Measurements from ENCODE around the gene DHRSX.
"Not testable (repeated sequence)": the region's sequence is repeated elsewhere in the genome, so short reads cannot be mapped to it uniquely, and the experiment has no call there.

The DHRSX gene

DNA sequence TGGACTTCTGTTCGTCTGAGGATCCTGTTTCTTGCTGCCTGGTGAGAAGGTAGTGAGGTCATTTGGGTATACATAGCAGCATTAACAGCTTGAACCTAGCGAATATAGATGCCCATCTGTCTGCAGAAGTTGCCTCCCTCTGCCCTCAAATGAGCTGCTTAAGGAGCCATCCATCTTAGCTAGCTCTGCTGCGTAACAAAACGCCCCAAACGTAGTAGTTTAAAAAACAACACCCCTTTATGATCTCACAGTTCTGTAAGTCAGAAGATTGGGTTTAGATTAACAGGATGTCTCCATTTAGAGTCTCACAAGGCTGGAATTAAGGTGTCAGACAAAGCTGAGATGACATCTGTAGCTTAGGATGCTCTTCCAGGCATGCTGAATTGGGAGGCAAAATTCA is 185.3 kb downstream of the DHRSX start:
- H3K4me3 ChIP-seq (ENCODE audit: low read depth, low read length): no peak overlapping the region
- TF ChIP-seq, protein P1, sequence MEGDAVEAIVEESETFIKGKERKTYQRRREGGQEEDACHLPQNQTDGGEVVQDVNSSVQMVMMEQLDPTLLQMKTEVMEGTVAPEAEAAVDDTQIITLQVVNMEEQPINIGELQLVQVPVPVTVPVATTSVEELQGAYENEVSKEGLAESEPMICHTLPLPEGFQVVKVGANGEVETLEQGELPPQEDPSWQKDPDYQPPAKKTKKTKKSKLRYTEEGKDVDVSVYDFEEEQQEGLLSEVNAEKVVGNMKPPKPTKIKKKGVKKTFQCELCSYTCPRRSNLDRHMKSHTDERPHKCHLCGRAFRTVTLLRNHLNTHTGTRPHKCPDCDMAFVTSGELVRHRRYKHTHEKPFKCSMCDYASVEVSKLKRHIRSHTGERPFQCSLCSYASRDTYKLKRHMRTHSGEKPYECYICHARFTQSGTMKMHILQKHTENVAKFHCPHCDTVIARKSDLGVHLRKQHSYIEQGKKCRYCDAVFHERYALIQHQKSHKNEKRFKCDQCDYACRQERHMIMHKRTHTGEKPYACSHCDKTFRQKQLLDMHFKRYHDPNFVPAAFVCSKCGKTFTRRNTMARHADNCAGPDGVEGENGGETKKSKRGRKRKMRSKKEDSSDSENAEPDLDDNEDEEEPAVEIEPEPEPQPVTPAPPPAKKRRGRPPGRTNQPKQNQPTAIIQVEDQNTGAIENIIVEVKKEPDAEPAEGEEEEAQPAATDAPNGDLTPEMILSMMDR (IDR thresholded peaks at IDR 0.05; ENCODE audit: borderline replicate concordance, insufficient read depth, low read depth, low read length): no peak

DNA sequence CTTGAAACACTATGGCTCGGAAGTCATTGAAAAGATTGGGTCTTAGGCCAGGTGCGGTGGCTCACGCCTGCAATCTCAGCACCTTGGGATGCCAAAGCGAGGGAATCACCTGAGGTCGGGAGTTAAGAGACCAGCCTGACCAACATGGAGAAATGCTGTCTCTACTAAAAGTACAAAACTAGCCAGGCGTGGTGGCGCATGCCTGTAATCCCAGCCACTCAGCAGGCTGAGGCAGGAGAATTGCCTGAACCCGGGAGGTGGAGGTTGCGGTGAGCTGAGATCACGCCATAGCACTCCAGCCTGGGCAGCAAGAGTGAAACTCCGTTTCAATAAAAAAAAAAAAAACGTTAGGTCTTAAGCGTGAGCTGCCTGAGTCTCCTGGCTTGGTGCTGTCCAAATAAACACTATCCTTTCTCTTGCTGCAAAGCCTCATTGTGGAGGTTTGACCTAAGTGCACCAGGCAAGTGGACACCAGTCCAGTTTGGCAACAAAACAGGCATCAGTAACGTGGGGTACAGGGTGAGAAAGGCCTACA is 185.9 kb downstream of the DHRSX start:
- H3K4me3 ChIP-seq (ENCODE audit: low read depth, low read length): no peak overlapping the region
- TF ChIP-seq, protein P1 (IDR thresholded peaks at IDR 0.05; ENCODE audit: borderline replicate concordance, insufficient read depth, low read depth, low read length): no peak

DNA sequence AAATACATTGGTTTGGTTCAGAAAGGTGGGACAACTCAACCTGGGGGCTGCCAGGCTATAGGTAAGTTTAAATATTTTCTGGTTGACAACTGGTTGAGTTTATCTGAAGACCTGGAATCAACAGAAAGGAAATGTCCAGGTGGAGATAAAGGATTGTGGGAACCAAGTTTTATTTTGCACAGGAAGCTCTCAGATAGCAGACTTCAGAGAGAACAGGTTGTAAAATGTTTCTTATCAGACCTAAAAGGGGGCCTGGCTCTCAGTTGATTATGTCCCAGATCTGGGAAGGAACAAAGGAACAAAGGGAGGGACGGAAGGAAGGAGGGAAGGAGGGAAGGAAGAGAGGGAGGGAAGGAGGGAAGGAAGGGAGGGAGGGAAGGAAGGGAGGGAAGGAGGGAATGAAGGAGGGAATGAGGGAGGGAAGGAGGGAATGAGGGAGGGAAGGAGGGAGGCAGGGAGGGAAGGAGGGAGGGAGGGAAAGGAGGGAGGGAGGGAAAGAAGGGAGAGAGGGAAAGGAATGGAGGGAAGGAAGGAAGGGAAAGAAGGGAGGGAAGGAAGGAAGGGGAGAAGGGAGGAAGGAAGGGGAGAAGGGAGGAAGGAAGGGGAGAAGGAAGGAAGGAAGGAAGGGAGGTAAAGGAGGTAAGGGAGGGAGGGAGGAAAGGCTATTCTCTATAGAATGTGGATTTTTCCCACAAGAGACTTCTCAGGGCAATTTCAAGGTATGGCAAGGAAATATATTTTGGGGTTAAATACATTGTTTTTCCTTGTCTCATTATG is 186.7 kb downstream of the DHRSX start:
- TF ChIP-seq, protein P1 (IDR thresholded peaks at IDR 0.05; ENCODE audit: borderline replicate concordance, insufficient read depth, low read depth, low read length): no peak
- H3K4me3 ChIP-seq (ENCODE audit: low read depth, low read length): no peak overlapping the region

DNA sequence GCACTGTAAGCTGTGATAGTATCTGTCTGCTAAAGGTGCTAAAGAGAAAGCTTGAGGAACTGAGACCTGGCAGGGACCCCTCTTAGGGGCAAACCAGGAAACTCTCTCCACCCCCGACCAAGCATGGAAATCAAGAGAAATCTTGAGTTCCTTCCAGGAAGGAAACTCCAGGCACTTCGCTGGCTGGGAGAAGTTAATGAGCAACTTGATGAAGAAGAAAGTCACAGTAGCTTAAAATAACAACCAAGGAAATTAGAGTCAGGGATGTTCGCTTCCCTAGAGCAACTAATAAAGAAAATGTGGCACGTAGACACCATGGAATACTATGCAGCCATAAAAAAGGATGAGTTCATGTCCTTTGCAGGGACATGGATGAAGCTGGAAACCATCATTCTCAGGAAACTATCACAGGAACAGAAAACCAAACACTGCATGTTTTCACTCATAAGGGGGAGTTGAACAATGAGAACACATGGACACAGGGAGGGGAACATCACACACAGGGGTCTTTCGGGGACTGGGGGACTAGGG is 188.7 kb downstream of the DHRSX start:
- H3K4me3 ChIP-seq (ENCODE audit: low read depth, low read length): not testable (repeated sequence)

DNA sequence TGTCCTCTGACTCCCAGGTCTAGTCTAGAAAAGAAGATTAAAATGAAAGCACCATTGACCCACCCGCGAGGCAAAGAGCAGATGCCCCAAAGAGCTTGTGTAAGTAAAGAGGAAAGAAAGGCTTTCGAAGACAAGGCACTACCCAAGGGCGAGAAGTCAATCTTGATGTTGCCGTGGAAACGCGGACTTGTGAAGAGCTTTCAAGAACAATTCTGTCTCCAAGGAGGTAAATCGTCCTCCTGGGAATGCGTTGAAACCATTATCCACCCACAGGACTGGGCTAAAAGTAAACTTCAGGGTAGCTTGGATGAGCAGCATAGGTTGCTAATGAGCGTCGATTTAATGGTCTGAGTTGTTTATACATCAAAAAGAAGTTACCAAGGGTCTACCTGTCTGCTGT is 189.3 kb downstream of the DHRSX start:
- TF ChIP-seq, protein P1 (IDR thresholded peaks at IDR 0.05; ENCODE audit: borderline replicate concordance, insufficient read depth, low read depth, low read length): no peak
- H3K4me3 ChIP-seq (ENCODE audit: low read depth, low read length): no peak overlapping the region

DNA sequence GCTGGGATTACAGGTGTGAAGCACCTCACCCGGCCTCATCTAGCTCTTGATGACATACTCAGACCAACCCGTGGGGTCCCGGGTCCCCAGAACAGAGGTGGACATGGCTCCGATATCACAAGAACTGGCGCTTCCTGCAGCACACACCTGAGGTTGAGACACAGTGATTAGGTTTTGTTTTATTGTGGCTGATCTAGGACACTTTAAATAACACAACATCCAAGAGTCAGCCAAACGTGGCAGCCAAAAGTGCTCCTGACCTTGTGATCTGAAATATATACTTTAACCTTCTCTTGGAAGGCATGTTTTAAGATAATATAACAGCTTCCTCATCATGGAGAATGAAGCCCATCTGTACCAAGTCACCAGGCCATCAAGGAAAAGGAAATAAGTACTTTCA is 198.9 kb downstream of the DHRSX start:
- TF ChIP-seq, protein P1 (IDR thresholded peaks at IDR 0.05; ENCODE audit: borderline replicate concordance, insufficient read depth, low read depth, low read length): no peak
- no peak overlapping the region for H3K4me3 ChIP-seq (ENCODE audit: low read depth, low read length)

DNA sequence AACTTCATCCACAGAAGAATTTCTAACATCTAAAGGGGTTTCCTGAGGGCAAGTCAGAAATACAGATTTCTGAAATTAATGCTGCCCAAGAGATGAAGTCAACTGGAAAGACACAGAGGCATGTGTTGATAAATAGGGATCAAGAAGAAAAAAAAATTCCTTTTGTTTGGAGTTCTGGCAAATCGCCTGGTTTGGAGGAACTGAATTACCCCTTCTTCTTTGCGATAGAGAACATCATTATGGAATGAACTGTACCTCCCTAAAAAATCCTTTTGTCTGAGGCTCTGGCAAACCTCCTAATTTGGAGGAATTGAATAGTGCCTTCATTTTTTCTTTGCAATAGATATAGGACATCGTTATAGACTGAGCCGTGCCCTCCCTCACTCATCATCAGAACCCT is 200.9 kb downstream of the DHRSX start:
- TF ChIP-seq, protein P1 (IDR thresholded peaks at IDR 0.05; ENCODE audit: borderline replicate concordance, insufficient read depth, low read depth, low read length): no peak
- H3K4me3 ChIP-seq (ENCODE audit: low read depth, low read length): no peak overlapping the region

Data from GM12875 (cell line).